HG03378 (cell line): ENCODE results near the gene PRKACG.
A peak's percentile ranks its signal among the peaks of the same experiment; 100 is the strongest.
"Not testable (repeated sequence)": the region's sequence is repeated elsewhere in the genome, so short reads cannot be mapped to it uniquely, and the experiment has no call there.

Source experiments
- ATAC-seq: cut with Tn5 transposase; IDR thresholded peaks from one replicate; pipeline ENCODE4 v1.9.1; 2021; ENCODE audit warnings: mild to moderate bottlenecking, moderate library complexity; ENCODE audit not compliant: unreplicated experiment

Gene PRKACG

DNA sequence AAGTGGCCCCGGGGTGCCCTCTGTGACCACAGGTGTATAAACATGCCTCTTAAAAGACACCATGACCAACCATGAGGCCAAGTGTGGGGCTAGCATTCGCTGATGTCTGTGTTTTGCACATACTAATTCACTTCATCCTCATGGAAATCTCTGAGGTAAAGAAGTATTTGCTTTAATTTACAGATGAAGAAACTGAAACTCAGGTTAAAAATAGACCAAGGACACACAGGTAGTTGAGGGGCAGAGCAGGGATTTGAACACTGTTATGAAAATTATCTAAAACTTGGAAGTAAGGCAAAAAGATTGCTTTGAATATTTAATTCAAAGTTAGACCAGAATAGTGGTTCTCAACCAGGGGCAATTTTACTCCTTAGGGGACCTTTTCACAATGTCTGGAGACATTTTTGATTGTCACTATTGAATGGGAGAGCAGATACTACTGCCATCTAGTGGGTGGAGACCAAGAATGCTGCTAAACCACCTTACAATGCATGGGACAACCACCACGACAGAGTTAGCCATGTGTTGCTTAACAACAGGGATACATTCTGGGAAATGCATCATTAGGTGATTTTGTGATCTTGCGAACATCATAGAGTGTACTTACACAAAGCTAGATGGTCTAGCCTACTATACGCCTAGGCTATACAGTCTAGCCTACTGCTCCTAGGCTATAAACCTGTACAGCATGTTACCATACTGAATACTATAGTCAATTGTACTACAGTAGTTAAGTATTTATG lies 13.6 kb upstream of the PRKACG start:
- peak; percentile 66 for ATAC-seq

DNA sequence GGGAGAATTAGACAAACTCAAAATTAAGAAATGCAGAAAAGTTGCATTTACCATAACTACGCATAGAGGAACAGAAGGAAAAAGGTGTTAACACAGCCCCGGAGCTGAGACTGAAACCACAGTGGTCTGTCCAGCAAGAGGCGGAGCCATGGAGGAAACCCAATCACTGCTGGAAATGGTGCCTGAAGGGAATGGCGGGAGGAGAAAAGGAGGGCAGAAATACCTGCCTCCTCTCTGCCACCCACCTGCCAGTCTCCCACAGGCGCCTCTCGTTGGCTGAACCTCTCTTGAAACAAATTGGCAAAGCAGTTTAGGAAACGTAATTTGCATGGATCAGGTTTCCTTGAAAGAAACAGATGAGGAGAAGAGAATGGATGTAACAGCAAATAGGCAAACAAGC lies 9.7 kb upstream of the PRKACG start:
- no peak for ATAC-seq

DNA sequence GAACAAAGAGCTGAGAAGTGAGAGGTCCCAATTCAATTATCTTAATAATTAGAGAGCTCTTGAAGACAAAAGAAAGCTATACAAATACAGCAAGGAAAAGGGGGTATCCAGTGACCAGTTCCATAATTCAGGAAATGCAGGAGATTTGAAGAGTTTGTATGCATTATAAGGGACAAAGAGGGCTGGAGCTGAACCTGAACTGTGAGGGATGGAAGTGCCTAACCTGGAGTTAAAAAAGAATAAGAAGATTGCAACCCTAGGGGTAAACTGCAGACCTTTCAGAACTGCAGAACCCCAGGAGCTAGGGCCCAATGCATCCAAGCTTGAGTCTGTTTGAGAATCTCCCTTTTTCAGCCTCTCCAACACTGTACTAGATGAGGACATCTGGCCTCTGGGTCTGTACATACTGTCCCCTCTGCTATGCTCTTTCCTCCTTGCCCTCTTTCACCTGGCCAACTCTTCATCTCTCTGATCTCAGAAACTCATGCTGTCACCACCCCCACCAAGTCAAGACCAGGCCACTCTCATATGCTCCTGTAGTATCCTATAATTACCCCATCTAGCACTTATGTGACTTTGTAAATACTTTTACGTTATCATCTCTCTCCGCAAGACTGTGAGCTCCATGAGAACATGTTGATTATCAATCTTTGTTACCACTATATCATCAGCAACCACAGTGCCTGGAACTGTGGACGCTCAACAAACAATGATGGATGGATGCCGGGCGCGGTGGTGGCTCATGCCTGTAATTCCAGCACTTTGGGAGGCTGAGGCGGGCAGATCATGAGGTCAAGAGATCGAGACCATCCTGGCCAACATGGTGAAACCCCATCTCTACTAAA lies 6.6 kb upstream of the PRKACG start:
- ATAC-seq, result no peak

DNA sequence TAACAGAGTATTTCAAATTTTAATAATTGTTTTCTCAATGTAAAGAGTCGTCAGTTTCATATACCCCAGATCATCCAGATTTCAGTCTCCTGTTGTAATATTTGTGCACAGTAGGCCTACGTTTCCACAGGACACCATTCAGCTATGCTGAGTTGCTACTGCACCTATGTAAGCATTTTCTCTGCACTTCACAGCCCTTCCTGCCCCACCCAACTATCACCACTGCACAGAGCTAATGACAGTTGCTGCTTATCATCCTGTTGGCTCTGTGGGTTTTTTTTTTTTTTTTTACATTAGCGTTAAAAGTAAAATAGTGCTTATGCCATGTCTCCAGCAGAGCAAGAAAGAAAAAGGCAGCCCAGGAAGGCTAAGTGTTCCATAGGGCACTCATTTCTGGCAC lies 5.9 kb upstream of the PRKACG start:
- ATAC-seq, result no peak

DNA sequence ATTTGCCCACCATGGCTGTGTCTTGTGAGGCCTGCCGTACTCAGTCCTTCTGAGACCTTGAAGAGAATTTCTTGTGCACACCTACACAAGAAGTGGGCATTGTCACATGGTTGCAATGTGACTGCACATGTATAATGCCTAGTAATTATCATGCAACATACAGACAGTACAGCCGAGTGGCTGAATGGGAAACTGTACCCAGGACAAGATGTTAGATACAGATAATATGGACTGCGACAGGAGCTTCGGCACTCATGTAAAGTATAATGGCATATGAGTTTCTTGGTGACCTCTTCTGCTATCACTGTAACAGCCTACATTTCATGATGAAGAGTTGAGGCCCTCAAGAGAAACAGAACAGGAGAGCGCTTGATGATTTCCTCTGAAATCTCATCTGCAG lies 4.8 kb upstream of the PRKACG start:
- no peak for ATAC-seq

DNA sequence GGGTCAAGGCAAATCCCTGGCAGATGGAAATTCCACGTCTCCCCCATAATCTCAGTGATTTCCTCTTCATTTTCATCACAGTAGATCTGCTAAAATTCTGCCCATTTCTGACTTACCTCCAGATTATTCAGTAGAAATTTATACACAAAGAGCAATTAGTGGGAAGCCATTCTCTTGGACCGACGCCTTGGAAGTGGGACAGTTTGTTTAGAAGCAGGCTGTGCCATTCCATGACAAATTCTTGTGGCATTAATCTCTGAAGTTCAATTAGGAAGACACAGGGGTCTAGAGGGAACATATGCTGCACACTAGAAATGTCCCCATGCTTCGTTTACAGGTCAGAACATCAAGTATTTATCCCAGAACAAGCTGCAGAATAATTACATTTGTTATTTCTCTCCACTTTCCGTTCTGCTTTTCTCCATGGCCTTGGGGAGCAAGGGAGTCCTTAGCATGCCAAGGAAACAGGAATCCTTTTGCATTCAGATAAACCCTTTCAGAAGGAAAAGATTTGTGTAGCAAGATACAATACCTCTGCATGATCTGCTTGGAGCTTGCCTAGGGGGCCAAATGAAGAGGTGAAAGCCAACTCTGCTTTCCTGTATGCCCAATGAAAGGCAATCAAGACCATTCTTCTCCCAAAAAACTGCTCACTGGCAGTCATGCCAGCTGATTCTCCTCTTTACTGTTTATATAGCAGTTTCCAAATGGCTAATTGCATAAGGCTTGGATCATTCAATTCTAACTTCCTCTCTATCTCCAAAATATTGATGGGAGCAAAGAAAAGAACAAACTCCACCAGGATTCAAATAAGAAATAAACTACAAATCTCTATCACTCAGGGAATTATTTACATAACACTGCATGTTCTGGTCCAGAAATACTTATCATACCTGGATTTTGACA lies 2.5 kb upstream of the PRKACG start:
- no peak for ATAC-seq

DNA sequence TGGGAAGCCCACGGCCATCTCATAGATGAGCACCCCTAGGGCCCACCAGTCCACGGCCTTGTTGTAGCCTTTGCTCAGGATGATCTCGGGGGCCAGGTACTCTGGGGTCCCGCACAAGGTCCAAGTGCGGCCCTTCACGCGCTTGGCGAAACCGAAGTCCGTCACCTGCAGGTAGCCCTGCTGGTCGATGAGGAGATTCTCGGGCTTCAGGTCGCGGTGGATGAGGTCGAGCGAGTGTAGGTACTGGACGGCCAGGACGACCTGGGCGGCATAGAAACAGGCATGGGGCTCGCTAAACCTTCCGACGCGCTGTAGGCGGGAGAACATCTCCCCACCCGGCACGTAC lies 558 bp downstream of the PRKACG start:
- no peak for ATAC-seq

DNA sequence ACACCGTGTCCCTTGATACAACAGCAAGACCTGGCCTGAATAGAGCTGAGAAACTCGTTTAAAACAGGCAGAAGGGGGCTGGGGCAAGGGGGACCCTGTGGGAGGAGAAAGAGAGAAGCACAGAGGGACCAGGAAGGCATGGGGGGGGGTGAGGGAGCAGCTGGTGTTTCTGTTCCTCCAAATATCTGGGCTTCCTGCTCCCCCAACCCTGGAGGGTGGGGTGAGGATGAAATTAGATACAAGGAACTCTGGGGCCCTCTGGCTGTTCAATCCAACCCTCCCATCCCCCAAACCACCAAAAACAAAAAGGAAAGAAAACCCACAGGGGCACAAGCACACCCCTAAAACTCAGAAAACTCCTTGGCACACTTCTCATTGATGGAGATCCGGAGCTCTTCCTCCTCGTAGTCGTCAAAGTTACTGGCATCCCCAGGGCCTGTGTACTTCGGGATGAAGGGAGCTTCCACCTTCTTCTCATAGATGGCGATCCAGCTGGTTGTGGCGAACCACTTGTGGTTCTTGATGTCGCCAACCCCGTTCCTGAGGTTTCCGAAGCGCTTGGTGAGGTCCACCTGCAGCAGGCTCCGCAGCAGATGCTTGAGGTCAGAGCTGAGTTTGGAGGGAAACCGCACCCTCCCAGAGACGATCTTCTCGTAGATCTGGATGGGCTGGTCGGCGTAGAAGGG lies 1.1 kb downstream of the PRKACG start:
- no peak for ATAC-seq

DNA sequence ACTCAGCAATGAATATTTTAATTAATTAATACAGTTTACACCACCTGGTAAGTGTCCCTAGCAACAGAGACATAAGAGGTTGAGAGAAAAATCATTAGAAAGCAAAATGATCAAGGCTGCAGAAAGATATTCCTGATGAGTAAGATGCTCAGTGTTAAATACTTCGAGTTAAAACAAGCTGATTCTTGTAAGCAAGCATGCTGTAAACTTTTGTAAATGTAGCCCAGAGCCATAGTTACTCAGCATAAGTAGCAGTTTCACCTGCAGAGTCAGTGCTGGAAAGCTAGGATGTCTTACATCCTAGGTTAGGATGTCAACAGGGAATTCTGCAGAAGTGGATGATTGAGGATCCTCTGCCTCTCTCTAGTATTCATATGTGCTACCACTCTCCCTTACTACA lies 4.2 kb downstream of the PRKACG start:
- no peak for ATAC-seq

DNA sequence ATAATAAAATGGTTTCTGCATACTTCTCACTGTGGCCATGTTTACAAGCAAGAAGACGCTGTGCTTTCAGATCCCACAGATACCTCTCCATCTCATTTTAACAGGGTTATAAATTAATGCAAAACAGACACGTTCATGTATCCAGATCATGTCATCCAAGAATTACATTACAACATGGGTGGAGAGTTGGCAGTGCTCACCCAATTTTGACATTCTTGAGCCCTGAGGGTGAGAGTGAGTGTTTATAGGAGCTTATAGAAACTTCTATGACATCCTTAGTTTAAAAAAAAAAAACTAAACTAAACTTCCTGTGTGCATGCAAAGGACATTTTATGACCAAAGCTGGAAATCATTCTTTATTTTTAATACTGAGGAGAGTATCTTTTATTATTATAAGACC lies 9.1 kb downstream of the PRKACG start:
- no peak for ATAC-seq

DNA sequence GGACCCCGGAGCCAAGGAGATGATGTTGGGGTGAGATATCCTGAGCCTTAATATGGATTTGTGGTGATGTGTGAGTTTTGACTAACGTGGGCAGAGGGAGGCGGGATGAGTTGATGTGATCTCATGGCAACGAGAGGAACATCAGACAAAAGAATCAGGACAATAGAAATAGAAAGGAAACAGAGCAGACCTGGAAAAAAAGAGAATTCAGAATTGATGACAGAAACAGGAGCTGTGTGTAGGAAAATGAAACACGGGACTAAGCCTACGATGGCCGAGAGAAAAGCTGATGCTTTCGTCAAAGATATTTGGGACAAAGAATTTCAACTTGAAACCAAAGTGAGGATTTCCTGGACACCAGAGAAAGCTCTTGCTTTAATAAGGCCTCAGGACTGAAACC lies 10.9 kb downstream of the PRKACG start:
- ATAC-seq, result no peak

DNA sequence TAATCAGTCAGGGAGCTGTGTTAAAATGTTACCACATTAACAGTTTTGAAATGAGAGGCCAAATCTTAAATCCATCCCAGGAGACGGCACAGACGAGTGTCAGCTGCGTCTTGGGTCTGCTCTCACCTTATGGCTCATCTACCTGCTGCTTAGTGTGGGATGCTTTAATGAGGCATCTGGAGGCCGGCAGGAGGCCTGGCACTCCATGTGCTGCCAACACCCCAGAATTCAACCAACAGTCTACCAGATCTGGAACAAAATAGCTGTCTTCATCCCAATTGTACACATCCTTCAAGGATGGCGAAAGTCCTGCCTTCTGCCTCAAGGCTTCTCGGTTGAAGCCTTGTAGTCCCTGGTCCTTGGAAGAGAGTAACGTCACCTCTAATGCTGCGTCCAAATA lies 12.0 kb downstream of the PRKACG start:
- no peak for ATAC-seq

DNA sequence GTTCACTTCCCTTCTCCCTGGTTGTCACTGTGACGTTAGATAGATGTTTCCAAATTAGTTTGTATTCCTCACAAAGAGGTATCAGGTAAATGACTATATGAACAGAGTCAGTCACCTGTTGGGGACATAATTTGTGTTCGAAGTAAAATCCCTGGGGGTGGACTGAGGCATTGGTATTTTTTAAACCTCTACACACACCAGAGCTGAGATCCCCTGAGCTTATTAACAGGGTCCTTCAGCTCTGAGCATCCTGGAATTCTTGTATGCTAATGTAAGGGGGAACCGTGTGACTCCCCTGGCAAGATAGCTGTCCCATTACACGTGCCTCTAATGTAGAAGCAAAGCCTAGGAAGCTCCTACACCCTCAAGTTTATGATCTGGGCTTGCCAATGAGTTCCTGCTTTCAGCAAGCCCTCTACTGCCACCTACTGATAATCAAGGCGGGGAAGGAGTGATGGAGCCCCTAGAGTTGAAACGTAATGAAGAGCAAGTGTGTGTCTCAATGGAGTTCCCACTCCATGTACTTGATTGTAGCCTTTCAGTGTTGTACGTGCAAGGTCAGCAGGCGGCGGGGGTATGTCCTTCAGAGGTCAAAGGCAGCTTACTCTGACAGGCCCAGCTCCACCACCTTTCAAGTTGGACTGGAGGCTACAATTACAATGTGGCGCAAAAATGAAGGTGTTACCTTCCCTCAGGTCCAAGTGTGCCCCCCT lies 14.4 kb downstream of the PRKACG start:
- peak; percentile 85 for ATAC-seq

DNA sequence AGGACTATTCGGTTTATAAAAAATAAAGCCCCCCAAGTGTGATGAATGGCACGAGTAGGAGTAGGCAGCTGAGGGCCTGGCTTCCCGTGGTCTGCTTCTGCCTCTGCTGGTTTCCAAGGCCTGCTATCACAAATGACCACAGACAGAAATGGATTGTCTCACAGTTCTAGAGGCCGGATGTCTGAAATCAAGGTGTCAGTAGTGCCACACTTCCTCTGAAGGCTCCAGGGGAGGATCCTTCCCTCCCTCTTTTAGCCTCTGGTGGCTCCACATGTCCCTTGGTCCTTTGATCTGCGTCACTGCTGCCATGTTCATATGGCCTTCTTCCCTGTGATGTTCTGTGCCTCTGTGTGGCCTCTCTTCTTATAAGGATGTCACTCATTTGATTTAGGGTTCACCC lies 15.1 kb downstream of the PRKACG start:
- no peak for ATAC-seq

DNA sequence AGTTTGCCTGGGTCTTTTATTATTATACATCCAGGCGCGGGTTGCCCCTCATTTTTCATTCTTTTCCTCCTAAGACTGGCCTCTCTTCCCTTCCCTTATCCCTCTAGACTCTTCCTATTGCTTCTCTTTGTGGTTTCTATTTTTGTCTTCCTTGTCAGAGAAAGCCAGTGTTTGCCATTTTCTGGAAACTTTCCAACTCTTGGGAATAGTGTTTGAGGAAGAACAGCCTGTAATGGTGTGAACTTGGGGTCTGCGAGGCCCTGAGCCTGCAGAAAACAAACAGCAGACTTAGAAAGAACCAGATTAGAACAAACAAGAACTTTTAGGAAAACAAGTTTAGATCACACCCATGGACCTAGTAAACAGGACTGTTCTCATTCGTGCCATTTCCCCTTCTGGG lies 15.5 kb downstream of the PRKACG start:
- no peak for ATAC-seq

DNA sequence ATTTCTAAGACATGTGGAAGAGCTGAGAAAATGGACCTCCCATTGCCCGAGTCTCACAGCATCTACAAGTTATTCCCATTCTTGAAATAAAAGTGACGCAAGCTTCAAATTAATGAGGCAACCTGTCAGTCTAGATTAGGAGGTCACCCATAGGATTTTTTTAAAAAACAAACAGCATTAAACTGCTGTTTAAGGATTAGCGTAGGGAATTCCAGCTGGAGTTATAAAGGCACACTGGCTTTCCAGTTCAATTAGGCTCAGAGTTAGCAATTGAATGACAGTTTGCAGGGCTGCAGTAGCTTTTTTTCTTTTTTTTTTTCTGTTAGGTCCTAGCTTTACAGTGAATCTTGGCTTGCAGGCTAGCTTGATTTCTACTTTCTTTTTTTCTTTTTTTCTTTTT lies 16.2 kb downstream of the PRKACG start:
- no peak for ATAC-seq

DNA sequence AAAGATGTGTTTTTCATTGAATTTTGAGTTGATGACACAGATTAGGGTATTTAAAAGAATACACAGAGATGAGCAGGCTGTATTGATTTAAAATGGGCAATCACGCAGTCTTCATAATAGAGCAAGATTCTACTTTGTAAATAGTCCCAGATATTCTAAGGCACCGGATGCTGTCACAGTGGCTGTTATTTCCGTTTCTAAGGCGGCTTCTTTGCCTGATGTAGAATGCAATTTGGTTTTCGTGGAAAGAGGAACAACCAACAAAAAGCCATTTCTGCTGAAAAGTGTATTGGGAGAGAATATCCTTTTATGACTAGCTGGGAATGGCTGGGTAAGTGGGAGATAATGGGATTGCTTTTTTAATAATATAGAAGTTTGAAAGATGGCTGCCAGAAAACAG lies 17.5 kb downstream of the PRKACG start:
- no peak for ATAC-seq

DNA sequence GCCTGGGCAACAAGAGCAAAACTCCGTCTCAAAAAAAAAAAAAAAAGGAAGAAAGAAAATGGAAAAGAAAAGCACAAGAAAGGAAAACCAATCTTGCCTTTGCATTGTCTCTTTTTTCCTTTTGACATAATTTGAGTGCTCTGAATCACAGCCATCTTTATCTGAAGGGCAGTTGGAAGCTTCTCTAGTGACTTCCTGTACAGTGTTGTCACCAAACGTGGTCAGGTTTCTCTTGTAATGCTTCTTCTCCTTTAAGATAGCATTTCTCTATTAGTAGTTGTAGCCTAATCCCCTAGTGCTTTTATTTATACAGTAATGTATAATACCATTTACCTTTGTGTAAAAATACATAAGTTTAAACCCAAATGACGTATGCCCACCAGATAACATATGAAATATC lies 18.1 kb downstream of the PRKACG start:
- no peak for ATAC-seq

DNA sequence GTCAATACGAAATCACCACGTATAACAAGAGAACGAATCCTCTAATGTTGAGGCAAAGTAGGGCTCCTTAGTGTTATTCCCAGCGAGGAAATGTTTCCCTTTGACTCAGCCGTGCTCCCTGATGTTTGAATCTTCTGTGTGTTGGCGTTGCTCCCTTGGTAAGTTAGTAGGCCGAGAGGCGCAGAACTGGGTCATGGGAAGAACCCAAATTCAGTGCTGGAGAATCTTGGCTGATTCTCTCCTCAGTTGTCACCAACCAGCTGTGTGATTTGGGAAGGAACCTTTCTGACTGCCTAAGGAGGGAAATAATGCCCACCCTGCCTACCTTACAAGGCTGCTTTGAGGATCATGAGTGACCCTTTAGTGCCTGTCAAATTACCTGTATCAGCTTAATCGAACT lies 22.5 kb downstream of the PRKACG start:
- ATAC-seq, result no peak

DNA sequence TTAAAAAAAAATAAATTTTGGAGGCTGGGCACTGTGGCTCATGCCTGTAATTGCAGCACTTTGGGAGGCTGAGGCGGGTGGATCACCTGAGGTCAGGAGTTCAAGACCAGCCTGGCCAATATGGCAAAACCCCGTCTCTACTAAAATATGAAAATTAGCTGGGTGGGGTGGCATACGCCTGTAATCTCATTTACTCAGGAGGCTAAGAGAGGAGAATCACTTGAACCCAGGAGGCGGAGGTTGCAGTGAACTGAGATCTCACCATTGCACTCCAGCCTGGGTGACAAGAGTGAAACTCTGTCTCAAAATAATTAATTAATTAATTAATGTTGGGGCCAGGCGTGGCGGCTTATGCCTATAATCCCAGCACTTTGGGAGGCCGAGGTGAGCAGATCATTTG lies 27.0 kb downstream of the PRKACG start:
- ATAC-seq, result not testable (repeated sequence)
